Embryonic facial prominence (tissue), 1 donor: ENCODE results near the gene CFAP410.

Experiments
- DNase-seq: peaks from one replicate; pipeline ENCODE4 v3.0.0-alpha.2; 2016; ENCODE audit errors: extremely low spot score

CFAP410 gene

DNA sequence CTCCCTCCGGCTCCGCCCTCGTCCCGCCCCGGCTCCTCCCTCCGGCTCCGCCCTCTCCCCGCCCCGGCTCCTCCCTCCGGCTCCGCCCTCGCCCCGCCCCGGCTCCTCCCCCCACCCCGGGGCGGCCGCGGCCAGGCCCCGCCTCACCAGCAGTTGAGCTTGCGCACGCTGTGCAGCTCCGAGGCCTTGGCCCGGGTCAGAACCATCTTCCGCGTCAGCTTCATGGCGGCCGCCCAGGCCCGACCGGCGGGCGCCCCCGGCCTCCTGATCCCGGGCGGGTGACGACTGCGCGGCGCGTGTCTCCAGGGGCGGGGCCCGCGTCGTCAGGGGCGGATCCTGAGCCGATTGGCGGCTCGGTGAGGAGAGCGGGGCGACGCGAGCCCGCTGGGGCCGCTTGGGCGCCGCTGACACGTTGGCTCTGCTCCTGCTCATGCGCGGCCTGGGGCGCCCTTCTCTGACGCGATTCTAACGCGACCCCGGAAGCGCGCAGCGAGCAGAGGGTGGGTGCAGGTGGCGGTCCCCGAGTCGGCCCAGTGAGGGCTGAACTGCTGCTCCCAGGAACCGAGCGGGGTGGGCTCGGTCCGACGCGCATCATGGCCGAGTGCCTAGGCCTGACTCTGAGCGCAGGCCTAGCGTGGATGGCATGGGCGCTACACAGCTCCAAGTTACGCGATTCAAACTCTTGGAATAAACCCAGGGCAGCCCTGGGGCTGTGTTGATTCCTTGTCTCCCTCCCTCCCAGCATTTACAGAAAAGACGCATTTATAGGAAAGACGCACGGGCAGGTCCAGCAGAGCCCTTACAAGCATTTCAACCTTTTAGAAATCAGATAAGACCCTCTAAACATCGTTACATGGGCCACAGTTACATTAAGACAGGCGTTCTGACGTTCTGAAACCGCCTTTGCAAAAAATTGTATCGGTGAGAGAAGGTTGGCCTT is at the start of gene CFAP410:
TSS of gene CFAP410 (minus strand) at position 420 of the 940 bp plus-strand sequence. CDS start at position 224, 196 bp downstream.
- peak; percentile 88 for DNase-seq

GRCh38 chr21:44384968-44385367 is 45.8 kb upstream of the CFAP410 start:
- DNase-seq = no peak

DNA sequence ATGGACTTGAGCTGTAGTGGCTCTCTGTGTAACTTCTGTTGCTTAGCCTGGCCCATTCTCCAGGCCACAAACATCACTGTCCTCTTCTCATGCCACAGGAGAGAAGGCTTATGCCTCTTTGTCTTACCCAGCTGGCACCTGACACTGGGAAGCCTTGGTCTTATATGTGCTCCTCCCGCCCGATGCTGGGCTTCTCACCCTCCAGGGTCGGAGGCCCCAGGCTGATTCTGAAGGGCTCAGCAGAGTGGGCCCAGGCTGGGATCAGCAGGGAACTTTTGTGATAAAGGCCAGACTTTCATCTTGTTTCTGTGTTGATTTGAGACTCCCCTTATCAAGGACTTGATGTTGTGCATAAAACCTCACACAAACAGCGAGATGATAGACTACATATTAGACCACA is 44.0 kb upstream of the CFAP410 start:
- DNase-seq = no peak

GRCh38 chr21:44382536-44382935 is 43.3 kb upstream of the CFAP410 start:
- DNase-seq = no peak

- no peak for DNase-seq
Observed at GRCh38 chr21:44381874-44382273, 42.7 kb upstream of the CFAP410 start.

- no peak for DNase-seq
Observed at GRCh38 chr21:44380876-44381275, 41.7 kb upstream of the CFAP410 start.

DNA sequence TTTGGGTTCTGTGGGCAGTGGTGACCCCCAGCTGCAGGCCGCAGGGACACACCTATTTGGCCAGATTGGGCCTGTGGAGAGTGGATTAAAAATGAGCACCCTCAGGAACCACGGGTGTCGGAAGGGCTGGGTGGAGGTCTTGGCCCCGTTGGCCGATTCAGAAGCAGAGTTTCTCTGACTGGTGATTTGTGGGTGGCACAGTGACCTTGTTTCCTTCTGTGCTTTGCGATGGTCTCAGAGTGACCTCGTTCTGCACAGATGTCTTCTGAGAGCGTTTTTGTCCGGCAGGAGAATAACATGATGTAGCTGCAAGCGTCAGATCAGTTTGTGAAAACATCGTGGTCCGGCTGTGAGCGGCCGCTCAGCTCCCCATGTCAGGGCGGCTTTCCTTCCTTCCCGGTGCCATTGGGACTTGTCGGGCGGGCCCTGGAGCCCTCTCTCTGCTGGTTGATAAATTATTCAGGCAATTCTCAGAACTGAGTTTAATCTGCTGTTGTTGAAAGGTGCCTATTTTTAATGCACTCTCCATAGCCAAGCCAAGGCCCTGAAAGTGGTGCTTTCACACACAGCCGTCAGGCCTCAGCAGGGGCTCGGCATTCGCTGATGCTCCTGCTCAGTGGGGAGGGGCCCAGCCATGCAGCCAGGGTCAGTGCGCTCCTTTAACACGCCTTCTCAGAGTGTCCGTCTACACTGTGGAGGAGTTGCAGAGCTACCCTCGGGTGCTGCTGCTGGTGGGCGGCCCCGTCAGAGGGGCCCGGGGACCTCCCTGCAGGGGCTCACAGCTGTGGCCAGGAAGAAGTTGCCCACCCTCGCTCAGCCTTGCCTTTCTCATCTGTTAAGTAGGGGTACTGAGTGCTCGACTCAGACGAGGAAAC is 41.0 kb upstream of the CFAP410 start:
- DNase-seq = no peak

- no peak for DNase-seq
Observed at GRCh38 chr21:44379515-44379848, 40.3 kb upstream of the CFAP410 start.

GRCh38 chr21:44378646-44379514 is 39.7 kb upstream of the CFAP410 start:
- DNase-seq = no peak

DNA sequence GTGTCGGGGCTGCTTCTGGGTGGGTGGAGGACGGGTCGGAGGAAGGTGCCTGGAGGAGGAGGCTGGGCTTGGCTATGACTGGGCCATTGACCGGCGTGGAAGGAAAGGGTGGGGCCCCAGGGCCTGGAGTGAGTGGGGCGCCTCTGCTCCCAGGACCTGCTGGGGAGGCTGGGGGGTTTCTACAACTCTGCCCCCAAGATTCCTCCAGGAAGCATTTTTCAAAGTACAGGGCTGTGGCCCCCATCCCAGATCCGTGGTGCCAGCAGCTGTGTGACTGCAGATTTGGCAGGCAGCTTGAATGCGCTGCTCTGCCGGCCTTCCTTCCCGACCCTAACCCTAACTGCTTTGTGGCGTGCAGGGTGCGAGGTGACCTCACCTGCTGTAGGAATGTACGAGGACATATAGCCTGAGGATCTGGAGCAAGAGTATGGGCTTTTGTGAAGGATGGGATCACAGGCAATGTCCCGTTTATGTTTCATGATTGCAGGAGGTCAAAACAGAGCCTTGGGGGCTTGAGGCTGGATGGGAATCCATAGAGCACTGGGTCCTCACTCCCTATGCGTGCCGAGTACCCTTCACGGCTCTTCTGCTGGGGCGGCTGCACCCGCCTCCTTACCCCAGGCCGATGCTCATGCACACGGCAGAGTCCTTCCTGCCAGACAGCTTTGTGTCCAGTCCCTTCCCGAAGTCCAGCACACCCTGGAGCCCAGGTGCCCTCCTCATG is 38.9 kb upstream of the CFAP410 start:
- no peak for DNase-seq

- DNase-seq = no peak
Observed at GRCh38 chr21:44377201-44377921, 38.2 kb upstream of the CFAP410 start.

DNA sequence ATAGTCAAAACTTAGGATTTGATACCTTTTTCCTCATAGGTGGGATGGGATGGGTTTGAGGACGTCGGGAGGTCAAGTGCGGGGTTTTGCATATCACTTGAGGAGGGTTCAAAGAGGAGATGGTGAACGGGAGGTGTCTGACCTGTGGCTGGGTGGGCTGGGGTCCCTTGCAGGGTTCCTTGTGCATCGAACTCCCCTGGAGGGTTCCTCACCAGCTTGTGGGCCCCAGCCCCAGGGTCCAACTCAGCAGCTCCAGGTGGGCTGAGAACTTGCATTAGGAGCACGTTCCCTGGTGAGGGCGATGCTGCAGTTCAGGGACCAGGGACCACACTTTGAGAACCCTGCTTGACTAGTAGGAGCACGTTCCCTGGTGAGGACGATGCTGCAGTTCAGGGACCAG is 37.4 kb upstream of the CFAP410 start:
- DNase-seq = no peak

DNA sequence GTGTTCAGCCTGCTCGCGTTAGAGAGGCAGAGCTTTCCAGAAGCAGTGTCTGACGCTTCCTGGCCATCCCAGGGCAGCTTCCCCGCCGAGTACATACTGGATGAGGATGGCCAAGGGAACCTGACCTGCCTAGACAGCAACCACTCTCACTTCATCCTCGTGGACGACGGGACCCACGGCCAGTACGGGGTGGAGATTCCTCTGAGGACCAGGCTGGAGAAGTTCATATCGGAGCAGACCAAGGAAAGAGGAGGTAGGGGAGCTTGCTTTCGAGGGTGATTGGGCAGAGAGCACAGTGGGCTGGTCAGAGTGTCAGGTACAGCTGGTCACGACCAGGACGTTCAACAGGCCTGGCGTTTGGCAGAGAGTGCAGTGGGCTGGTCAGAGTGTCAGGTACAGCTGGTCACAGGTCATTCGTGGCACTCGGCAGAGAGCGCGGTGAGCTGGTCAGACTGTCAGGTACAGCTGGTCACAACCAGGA is 36.6 kb upstream of the CFAP410 start:
- no peak for DNase-seq

DNA sequence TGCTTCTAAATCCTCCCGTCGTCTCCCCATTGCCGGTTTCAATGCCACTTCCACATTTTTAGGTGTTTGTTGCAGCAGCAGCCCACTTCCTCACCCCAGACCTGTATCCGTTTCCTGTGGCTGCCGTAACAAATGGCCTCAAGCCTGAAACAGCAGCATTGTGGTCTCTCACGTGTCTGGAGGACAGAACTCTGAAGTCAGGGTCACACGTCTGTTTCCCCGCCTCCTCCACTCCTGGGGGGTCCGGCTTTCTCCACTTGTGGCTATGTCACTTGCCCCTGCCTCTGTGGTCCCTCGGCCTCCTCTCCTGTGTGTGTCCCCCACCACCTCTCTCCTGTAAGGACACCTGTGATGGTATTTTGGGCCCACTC is 36.1 kb upstream of the CFAP410 start:
- DNase-seq = no peak

DNA sequence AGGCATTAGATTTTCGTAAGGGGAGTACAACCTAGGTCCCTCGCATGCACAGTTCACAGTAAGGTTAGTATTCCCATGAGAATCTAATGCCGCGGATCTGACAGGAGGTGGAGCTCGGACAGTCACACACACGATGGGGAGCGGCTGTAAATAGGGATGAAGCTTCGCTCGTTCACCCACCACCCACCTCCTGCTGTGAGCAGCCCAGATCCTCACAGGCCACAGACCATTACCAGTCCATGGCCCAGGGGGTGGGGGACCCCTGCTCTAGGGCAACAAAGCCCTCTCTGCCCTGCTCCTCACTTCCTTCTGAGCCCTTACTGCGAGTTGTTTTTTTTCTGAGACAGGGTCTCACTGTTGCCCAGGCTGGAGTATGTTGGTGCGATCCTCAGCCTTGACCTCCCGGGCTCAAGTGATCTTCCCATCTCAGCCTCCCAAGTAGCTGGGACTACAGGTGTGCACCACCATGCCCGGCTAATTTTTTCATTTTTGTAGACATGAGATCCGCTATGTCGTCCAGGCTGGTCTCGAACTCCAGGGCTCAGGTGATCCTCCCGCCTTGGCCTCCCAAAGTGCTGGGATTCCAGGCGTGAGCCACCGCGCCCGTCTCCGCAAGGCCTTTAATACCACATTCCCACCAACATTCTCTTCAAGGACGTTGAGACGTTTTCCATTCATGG is 35.6 kb upstream of the CFAP410 start:
- no peak for DNase-seq

DNA sequence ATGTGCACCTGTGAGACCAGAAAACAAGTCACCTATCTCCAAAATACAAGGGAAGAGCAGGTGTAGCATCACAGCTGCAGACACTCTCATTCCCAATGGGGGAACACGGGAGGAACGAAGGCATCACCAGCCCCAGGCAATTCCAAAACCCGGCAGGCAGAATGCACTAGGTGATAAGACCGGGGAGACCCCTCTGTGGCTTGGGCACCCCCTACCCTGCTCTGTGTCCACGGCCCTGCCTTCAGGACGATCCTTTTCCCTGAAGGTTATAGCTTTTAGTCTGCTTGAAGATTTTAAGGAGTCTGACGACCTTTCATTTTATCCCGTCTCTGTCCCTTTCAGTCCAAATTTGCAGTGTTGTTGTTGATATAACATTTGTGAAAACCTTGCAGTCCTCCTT is 33.4 kb upstream of the CFAP410 start:
- DNase-seq = no peak

DNA sequence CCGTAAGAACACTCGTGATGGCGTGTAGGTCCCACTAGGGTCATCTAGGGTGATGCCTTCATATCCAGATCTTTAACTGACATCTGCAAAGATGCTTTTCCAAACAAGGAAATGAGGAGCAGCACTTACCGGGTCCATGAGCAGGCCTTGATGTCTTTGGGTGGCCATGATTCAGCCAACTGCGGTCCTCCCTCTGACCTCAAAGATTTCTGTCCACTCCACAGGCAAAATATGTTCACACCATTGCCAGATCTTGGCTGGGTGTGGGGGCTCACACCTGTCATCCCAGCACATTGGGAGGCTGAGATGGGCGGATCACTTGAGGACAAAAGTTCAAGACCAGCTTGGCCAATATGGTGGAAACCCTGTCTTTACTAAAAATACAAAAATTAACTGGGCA is 32.4 kb upstream of the CFAP410 start:
- DNase-seq = no peak

- DNase-seq = no peak
Observed at GRCh38 chr21:44370786-44371410, 31.7 kb upstream of the CFAP410 start.

DNA sequence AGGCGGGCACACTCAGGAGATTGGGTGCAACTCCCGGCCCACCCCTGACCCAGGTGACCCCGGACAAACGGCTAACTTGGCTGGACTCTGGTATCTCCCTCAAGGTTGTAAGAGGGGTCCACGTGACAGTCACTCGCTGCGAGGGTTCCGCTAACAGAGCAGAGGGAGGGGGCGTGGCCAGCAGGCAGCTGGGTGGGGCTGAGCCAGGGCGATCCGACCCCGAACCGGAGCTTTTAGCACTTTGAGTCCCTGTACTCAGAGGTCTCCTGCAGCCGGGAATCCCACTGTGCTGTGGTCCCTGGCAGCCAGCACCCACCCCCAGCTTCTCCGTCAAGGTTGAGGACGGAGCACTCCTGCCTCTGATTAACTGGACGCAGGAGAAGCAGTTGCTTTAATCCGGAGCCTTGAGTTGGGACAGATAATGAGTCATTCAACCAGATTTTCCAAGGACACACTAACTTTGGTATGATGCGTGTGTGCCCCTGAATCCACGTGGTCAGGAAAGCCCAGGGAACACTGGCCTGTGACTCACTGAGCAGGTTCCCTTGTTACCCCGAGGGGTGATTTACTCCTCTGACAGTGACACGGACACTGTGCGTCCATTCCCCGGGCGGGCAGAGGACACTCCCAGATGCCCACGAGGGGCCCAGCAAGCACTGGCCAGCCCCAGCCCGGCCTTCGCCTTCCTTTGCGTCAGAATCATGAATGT is 31.0 kb upstream of the CFAP410 start:
- no peak for DNase-seq
